Suprapubic skin (tissue), 4 donors: ENCODE data around the gene DCP1B. TPM values are rescaled to one million over a fixed set of nuclear protein-coding genes. Genes with fewer than 3 reads are reported as not detected.

Experiments
- DNase-seq, 2 donors: peaks; one replicate each; pipeline ENCODE4 v3.0.0-alpha.2; 2019; ENCODE audit warnings: low spot score in 2 of 2
- H3K27ac ChIP-seq: fragments of 200-600 bp; sonication (generic); one replicate; pipeline ENCODE4 v1.5.1; 2019
- H3K27me3 ChIP-seq: fragments of 200-600 bp; sonication (generic); one replicate; pipeline ENCODE4 v1.5.1; 2019
- H3K36me3 ChIP-seq: fragments of 200-600 bp; sonication (generic); one replicate; pipeline ENCODE4 v1.5.1; 2019
- H3K4me1 ChIP-seq: fragments of 200-600 bp; sonication (generic); one replicate; pipeline ENCODE4 v1.5.1; 2019
- H3K4me3 ChIP-seq: fragments of 200-600 bp; sonication (generic); one replicate; pipeline ENCODE4 v1.5.1; 2019; ENCODE audit warnings: mild to moderate bottlenecking
- H3K9me3 ChIP-seq: fragments of 200-600 bp; sonication (generic); one replicate; pipeline ENCODE4 v1.5.1; 2019
- EP300 ChIP-seq: sonication (generic); formaldehyde crosslinking; IDR thresholded peaks from one replicate; pipeline ENCODE4 v1.6.1; 2017; ENCODE audit warnings: antibody characterized with exemption
- POLR2A ChIP-seq, 2 donors: fragments of 450-650 bp; IDR thresholded peaks; one replicate each; pipeline ENCODE4 v1.6.1; 2017; ENCODE audit warnings: antibody characterized with exemption in 2 of 2, mild to moderate bottlenecking in 2 of 2, moderate library complexity in 2 of 2
- POLR2AphosphoS5 ChIP-seq, 3 donors: sonication (generic); formaldehyde crosslinking; IDR thresholded peaks; one replicate each; pipeline ENCODE4 v1.6.1; 2017; ENCODE audit warnings: antibody characterized with exemption in 3 of 3
- WGBS: methylation state at CpG from one replicate; pipeline ENCODE4 v1.1.5; 2018; 5-methylcytosine and 5-hydroxymethylcytosine counted together
- total RNA-seq, 4 donors: library from RNA; depleted of rRNA; stranded (reverse); fragments of >200 nt; gene quantifications; one replicate each; pipeline ENCODE4 v1.1.0, GENCODE V29; 2016
- TF ChIP-seq, protein P1 (sequence below), 2 donors: fragments of 200-600 bp in 1 of 2; fragments of 450-650 bp in 1 of 2; sonication (generic) in 1 of 2; IDR thresholded peaks; one replicate each; pipeline ENCODE4 v1.5.1; 2016 to 2019; ENCODE audit warnings: antibody characterized with exemption in 2 of 2, mild to moderate bottlenecking in 1 of 2, moderate library complexity in 1 of 2

The DCP1B gene
- 10 to 100 TPM; 11.5 to 19.5 (median 13.3) TPM for total RNA-seq

DNA sequence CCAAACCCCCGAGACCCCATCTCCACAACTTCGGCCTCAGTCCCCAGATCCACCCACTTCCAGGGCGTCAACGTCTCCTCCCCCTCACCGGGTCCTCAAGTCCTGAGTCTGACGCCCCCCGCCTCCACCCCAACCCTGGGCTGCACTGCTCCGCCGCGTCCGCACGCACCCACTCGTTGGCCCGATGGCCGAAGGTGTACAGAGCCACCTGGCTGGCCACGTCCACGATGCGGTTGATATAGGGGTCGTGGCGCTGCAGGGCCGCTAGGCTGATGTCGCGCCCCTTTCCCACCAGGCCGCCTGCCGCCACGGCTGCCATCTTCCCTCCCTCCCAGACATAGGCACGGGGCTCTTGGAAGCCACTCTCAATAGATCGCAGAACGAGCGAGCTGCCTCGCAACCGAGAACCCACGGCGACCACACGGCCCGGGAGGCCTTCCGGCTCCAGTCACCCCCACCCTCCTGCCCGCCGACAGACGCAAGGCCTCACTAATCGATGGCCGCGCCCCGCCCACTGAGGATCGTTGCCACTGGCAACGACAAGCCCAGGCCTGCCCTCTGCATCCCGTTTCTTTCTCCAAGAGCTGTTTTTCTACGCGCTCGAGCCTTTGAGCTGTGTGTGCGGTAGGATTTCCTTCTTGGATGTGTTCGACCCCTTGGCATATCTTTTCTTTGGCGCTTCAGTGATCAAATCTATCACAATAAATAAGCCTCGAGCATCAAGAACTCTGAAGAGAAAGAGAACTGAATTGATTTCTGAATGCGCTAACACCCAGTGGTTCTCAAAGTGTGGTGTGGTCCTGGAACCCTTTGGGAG is at the start of gene DCP1B:
DCP1B (minus strand) TSS at position 345 of the 817 bp plus-strand sequence; CDS start at position 319, 26 bp downstream.
- Histone ChIP-seq H3K27ac (peak within 1 kb of the TSS; percentile 94), H3K9me3 (no peaks in the 10 kb centered on the region), H3K36me3 (no peaks in the 10 kb centered on the region), H3K4me3 (peak within 1 kb of the TSS; percentile 87), H3K27me3 (no peaks in the 10 kb centered on the region), H3K4me1 (peaks cover 23% of the 10 kb centered on the region)
- WGBS = 3% methylated on average over 41 of the region's 55 CpGs
- DNase-seq = peak; percentile 96 to 97
- TF ChIP-seq POLR2A (IDR thresholded peaks at IDR 0.05) (peak in 1 of 2 donors; percentile 46), POLR2AphosphoS5 (IDR thresholded peaks at IDR 0.05) (peak in 2 of 3 donors; percentile 78 to 88), EP300 (no peak)

DNA sequence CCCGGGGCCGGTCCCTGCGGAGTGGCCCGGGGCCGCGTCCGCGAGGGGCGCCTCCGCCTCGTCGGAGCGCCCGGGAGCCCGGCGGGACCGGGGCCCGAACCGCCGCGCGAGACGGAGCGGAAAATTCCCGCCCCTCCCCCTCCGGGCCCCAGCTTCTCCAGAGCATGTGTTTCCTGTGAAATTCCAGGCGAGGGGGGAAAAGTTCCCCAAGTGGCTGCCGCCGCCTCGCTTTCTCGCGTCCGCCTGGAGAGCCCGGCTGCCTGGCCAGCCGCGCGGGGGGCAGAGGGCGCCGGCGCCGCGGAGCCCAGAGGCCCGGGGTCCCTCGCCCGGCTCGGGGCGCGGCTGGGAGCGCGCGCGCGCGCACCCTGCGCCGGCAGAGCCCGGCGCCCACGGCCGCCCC is 49.4 kb upstream of the DCP1B start:
- no peak for DNase-seq
- Histone ChIP-seq H3K9me3 (no peaks in the 10 kb centered on the region), H3K4me3 (peak overlapping the region; percentile 62), H3K4me1 (peaks cover 24% of the 10 kb centered on the region), H3K36me3 (no peaks in the 10 kb centered on the region), H3K27me3 (peaks cover 58% of the 10 kb centered on the region), H3K27ac (no peak overlapping the region)
- 0% methylated on average over 5 of the region's 60 CpGs for WGBS
- TF ChIP-seq, protein P1, sequence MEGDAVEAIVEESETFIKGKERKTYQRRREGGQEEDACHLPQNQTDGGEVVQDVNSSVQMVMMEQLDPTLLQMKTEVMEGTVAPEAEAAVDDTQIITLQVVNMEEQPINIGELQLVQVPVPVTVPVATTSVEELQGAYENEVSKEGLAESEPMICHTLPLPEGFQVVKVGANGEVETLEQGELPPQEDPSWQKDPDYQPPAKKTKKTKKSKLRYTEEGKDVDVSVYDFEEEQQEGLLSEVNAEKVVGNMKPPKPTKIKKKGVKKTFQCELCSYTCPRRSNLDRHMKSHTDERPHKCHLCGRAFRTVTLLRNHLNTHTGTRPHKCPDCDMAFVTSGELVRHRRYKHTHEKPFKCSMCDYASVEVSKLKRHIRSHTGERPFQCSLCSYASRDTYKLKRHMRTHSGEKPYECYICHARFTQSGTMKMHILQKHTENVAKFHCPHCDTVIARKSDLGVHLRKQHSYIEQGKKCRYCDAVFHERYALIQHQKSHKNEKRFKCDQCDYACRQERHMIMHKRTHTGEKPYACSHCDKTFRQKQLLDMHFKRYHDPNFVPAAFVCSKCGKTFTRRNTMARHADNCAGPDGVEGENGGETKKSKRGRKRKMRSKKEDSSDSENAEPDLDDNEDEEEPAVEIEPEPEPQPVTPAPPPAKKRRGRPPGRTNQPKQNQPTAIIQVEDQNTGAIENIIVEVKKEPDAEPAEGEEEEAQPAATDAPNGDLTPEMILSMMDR (IDR thresholded peaks at IDR 0.05) = no peak
- TF ChIP-seq EP300 (no peak), POLR2A (IDR thresholded peaks at IDR 0.05) (no peak), POLR2AphosphoS5 (IDR thresholded peaks at IDR 0.05) (no peak)

DNA sequence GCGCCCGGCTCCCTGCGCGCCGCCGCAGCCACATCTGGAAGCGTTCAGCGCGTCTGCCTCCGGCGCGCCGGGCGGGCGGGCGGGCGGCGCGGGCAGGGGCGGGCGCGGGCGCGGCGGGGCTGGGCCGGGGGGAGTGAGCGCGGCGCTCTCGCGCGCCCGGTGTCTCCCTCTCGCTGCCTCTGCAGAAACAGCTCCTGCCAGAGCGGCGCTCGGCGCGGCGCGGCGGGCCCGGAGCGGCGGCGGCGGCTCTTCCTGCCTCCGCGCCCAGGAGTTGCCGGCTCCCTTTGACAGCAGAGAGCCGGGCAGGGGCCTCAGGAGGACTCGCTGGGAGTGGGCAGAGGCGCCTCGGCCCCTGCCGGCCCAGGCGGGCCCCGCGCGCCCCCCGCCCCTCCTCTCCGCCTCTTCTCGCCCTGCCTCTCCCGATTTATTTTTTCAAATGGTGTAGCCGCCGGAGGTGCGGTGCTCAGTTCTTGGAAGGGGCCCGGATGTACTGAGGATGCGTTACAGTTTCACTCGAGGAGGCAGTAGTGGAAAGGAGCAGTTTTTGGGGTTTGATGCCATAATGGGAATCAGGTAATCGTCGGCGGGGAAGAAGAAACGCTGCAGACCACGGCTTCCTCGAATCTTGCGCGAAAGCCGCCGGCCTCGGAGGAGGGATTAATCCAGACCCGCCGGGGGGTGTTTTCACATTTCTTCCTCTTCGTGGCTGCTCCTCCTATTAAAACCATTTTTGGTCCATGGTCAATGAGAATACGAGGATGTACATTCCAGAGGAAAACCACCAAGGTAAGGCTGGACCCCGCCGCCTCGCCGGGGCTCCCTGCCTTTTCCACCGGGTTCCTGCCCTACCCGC is 48.8 kb upstream of the DCP1B start, which contains the start of gene CACNA1C:
CACNA1C (plus strand) TSS at position 162 of the 853 bp plus-strand sequence; CDS start at position 738, 576 bp downstream.
- TF ChIP-seq EP300 = no peak
- TF ChIP-seq, protein P1 (IDR thresholded peaks at IDR 0.05) = peak in 1 of 2 donors; percentile 53
- TF ChIP-seq POLR2AphosphoS5 (IDR thresholded peaks at IDR 0.05) = no peak
- TF ChIP-seq POLR2A (IDR thresholded peaks at IDR 0.05) = no peak
- 0% methylated on average over 12 of the region's 90 CpGs for WGBS
- peak within 1 kb of the TSS; percentile 62 for H3K4me3 ChIP-seq
- peaks cover 24% of the 10 kb centered on the region for H3K4me1 ChIP-seq
- H3K27ac ChIP-seq = peak within 1 kb of the TSS; percentile 64
- H3K9me3 ChIP-seq = no peaks in the 10 kb centered on the region
- DNase-seq = no peak
- no peaks in the 10 kb centered on the region for H3K36me3 ChIP-seq
- peaks cover 58% of the 10 kb centered on the region for H3K27me3 ChIP-seq

DNA sequence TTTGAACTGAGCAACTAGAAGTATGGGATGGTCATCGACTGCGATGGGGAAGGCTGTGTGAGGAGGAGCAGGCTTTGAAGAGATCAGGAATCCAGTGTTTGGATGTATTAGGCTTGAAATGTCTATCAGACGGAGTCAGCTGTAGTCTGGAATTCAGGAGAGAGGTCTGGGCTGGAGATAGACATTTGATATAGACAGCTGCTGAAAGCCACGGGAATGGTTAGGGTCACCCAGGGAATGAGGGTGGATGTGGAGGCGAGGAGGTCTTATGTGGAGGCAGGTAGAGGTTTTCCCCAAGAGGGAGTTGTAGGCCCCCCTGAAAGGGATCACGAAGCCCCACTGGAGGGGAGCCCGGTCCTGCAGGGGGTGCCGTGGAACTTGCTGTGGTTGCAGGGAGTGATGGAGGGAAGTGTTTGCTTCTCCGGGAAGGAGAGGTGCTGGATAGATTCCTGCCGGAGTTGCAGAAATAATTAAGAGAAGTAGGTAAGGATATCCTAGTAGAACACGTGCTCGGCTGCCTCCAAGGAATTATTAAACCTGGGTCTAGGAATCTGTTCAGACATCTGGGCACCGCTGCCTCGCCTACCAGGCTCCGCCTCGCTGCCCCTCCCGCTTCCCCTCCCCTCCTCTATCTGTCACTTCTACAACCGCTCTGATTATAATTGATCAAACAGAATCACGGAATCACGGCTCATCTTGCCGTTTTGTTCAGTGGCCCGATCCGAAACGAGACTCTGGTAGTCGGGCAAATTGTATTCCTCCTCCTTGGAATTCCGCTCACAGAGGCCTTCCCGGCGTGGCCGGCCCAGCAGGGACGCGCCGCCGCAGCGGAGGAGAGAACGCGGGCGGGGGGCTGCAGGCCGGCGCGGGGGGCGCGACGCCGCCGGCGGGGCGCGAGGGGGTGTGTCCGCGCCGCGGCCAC is 47.7 kb upstream of the DCP1B start:
- no peak overlapping the region for H3K27ac ChIP-seq

More for the DNA sequence above, 47.7 kb upstream of the DCP1B start:
- no peak for DNase-seq
- Histone ChIP-seq H3K36me3 (no peaks in the 10 kb centered on the region), H3K27me3 (peaks cover 59% of the 10 kb centered on the region), H3K4me3 (peak overlapping the region; percentile 62), H3K4me1 (peaks cover 24% of the 10 kb centered on the region), H3K9me3 (no peaks in the 10 kb centered on the region)
- TF ChIP-seq, protein P1 (IDR thresholded peaks at IDR 0.05) = no peak
- no peak for TF ChIP-seq POLR2A (IDR thresholded peaks at IDR 0.05)
- TF ChIP-seq POLR2AphosphoS5 (IDR thresholded peaks at IDR 0.05) = no peak
- TF ChIP-seq EP300 = no peak
- WGBS = 15% methylated on average over 25 of the region's 52 CpGs
